ES-I3 (cell line): ENCODE measurements around the gene POLE.

Experiments used
- H3K36me3 ChIP-seq: 2 replicates; pipeline ENCODE4 v1.6.1; 2013; ENCODE audit warnings: mild to moderate bottlenecking, low read length, control low read depth, moderate library complexity; ENCODE audit not compliant: insufficient read depth
- H3K4me1 ChIP-seq: 2 replicates; pipeline ENCODE4 v1.6.1; 2013; ENCODE audit warnings: mild to moderate bottlenecking, control low read depth, low read length; ENCODE audit not compliant: insufficient read depth
- H3K9ac ChIP-seq: 2 replicates; pipeline ENCODE4 v1.6.1; 2013; ENCODE audit warnings: low read depth, mild to moderate bottlenecking, low read length, moderate library complexity
- H3K9me3 ChIP-seq: 2 replicates; pipeline ENCODE4 v1.6.1; 2013; ENCODE audit warnings: mild to moderate bottlenecking, low read length, moderate library complexity; ENCODE audit not compliant: control insufficient read depth, insufficient read depth

Gene POLE

GRCh38 chr12:132674561-132674960, 12.6 kb downstream of the POLE start:
- Histone ChIP-seq H3K9me3 (no peaks in the 10 kb centered on the region), H3K36me3 (peaks cover 28% of the 10 kb centered on the region), H3K4me1 (no peaks in the 10 kb centered on the region), H3K9ac (no peak overlapping the region)

GRCh38 chr12:132673288-132674179, 13.6 kb downstream of the POLE start:
- no peaks in the 10 kb centered on the region for H3K4me1 ChIP-seq
- H3K36me3 ChIP-seq: peaks cover 29% of the 10 kb centered on the region
- no peaks in the 10 kb centered on the region for H3K9me3 ChIP-seq
- no peak overlapping the region for H3K9ac ChIP-seq

- Histone ChIP-seq H3K9ac (no peak overlapping the region), H3K36me3 (peaks cover 29% of the 10 kb centered on the region)
Observed at GRCh38 chr12:132672678-132673077, 14.5 kb downstream of the POLE start.

GRCh38 chr12:132672116-132672515, 15.0 kb downstream of the POLE start:
- no peaks in the 10 kb centered on the region for H3K4me1 ChIP-seq
- H3K9ac ChIP-seq: no peak overlapping the region
- peaks cover 31% of the 10 kb centered on the region for H3K36me3 ChIP-seq
- H3K9me3 ChIP-seq: no peaks in the 10 kb centered on the region

More at GRCh38 chr12:132672678-132673077, 14.5 kb downstream of the POLE start:
- Histone ChIP-seq H3K9me3 (no peaks in the 10 kb centered on the region), H3K4me1 (no peaks in the 10 kb centered on the region)

DNA sequence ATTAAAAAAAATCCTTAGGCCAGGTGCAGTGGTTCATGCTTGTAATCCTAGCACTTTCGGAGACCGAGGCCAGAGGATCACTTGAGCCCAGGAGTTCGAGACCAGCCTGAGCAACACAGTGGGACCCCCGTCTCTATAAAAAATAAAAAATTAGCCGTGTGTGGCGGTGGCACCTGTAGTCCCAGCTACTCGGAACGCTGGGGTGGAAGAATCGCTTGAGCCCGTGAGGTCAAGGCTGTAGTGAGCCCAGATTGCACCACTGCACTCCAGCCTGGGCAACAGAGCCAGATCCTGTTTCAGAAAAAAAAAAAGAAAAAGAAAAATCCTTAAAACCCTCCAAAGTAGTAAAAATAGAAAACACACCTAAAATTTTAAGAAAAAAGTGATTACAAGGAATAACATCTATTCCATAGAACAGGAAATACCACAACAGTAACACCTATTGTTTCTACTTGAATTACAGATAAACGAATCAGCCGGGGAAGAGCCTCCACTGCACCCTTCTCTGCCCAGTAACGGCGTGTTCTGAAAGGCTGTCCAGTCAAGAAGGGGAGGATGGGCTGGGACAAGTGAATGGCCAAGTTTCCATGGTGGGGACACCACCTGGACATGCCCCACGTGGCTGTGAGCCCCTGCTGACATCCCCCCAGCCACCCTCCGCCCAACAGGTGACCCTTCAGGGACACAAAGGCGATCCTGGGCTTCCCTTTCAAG, 17.8 kb downstream of the POLE start:
- Histone ChIP-seq H3K9ac (no peak overlapping the region), H3K36me3 (peaks cover 32% of the 10 kb centered on the region), H3K4me1 (no peaks in the 10 kb centered on the region), H3K9me3 (no peaks in the 10 kb centered on the region)

DNA sequence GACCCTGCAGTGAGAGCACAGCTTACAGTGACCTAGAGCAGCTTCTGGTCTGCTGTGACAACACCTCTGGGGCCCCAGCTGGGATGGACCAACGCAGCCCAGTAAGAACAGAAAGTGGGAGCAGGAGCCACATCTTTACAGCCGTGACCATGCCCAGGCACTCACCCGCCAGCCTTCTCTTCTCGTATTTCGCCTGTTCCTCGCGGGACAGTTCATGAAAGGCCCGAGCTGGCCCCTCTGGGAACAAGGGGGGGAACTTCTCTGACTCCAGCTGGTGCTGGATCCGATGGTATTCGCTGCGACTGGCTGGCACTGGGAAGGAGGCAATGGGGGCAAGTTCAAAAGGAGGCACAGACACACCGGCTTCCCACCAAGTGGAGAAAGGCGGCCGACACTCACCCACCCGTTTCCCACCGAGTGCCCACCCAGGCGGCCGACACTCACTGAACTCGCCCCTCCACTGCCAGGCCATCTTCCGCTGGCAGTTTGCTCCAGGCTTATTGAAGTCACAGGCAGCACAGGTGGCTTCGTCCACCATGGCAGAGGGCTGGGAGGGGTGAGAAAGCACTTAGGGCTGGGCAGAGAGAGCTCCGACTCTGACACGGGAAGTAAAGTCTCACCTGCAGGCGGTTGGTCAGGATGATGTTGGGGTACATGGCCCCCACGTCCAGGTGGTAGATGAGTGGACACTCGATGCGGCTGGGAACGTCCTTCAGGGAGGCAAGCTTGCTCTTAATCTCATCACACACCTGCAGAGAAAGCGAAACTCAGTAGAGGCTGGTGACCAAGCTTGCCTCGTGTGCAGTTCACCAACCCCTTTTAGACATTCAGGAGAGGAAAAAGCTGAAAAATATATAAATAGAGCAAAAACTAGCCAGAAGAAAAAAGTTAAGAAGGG, 18.7 kb downstream of the POLE start:
- Histone ChIP-seq H3K9ac (no peak overlapping the region), H3K4me1 (no peaks in the 10 kb centered on the region), H3K36me3 (peaks cover 32% of the 10 kb centered on the region), H3K9me3 (no peaks in the 10 kb centered on the region)

GRCh38 chr12:132665794-132666193, 21.3 kb downstream of the POLE start:
- H3K36me3 ChIP-seq: peaks cover 30% of the 10 kb centered on the region
- no peak overlapping the region for H3K9ac ChIP-seq
- no peaks in the 10 kb centered on the region for H3K9me3 ChIP-seq
- H3K4me1 ChIP-seq: no peaks in the 10 kb centered on the region

- H3K9me3 ChIP-seq: no peaks in the 10 kb centered on the region
- H3K36me3 ChIP-seq: peaks cover 36% of the 10 kb centered on the region
- H3K4me1 ChIP-seq: no peaks in the 10 kb centered on the region
- no peak overlapping the region for H3K9ac ChIP-seq
Observed at GRCh38 chr12:132665149-132665491, 22.0 kb downstream of the POLE start.

DNA sequence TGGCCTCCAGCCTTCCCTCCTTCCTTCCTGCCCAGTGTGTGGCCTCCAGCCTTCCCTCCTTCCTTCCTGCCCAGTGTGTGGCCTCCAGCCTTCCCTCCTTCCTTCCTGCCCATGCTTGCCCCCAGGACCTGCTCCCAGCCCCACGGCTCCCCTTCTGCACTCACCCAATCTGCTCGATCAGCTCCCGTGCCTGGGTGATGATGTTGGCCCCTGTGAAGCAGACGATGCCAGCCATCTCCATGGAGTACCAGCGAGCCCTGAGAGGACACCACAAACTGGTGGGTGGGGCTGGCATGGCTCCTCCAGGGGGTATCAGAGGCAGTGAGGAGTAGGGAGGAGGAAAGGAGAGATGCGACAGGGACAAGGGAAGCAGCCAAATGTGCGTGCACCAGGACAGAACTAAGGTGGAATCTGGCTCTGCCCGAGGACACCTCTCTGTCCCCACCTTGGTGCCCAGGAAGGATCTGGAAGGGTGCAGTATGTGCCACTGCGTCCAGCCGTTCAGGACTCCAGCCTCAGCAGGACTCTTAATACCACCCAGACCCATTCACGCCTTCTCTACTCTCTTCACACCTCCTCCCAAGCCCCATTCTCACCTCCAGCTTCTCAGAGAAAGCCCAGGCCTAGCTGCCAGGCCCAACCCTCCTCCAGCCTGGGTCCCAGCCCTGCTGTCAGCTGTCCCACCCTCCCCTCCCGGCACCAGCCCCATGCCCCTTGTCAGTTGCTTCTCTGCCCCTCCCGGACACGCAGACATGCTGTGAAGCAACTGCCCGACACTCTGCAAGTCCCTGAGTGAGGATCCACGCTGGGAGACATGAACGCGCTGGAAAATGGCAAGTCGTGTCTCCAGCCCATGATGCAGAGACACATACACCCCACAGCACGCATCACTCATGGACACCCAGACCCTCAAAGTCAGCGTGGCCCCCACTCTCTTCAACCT, 22.7 kb downstream of the POLE start:
- H3K36me3 ChIP-seq: peaks cover 36% of the 10 kb centered on the region
- H3K9ac ChIP-seq: no peak overlapping the region
- H3K9me3 ChIP-seq: no peaks in the 10 kb centered on the region
- no peaks in the 10 kb centered on the region for H3K4me1 ChIP-seq

DNA sequence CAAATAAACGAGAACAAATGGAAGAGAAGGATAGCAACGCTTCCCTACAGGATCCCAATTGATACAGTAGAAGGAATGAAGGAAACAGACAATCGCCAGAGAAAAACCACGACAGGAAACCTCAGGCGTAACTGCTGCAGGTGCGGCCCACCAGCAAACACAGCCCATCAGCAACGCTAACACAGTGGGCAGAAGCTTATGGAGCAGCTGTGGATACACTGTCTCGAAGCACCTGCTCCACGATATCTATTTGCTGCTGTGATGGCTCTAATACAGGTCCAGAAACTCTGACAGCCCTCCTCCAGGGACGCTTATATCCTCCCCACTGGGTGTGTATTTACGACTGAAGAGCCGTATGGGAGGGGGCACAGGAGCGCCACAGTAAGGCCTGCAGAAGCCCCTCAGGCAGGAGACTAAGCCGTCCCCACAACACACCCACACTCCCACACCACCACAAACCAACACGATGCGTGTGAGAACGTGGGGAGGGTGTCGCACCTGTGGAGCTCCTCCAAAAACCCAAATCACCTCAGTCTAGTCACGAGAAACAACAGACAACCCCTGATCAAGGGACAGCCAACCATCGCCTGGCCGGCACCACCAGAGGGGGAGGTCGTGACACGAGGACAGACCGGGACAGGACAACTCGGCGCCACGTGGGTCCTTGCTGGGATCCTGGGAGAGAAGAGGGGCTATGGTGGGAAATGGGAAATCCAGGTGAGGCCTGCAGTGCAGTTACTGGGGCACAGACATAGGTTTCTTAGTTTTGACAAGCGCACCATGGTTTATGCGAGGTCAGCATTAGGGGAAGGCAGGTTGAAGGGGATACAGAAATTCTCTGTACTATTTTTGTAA, 24.0 kb downstream of the POLE start:
- Histone ChIP-seq H3K4me1 (no peaks in the 10 kb centered on the region), H3K9me3 (no peaks in the 10 kb centered on the region), H3K9ac (no peak overlapping the region), H3K36me3 (peaks cover 42% of the 10 kb centered on the region)

GRCh38 chr12:132661972-132662371, 25.2 kb downstream of the POLE start:
- no peaks in the 10 kb centered on the region for H3K9me3 ChIP-seq
- H3K4me1 ChIP-seq: no peaks in the 10 kb centered on the region
- peaks cover 47% of the 10 kb centered on the region for H3K36me3 ChIP-seq
- H3K9ac ChIP-seq: no peak overlapping the region

- Histone ChIP-seq H3K36me3 (peaks cover 42% of the 10 kb centered on the region), H3K9ac (no peak overlapping the region), H3K9me3 (no peaks in the 10 kb centered on the region), H3K4me1 (no peaks in the 10 kb centered on the region)
Observed at GRCh38 chr12:132660996-132661395, 26.1 kb downstream of the POLE start.

DNA sequence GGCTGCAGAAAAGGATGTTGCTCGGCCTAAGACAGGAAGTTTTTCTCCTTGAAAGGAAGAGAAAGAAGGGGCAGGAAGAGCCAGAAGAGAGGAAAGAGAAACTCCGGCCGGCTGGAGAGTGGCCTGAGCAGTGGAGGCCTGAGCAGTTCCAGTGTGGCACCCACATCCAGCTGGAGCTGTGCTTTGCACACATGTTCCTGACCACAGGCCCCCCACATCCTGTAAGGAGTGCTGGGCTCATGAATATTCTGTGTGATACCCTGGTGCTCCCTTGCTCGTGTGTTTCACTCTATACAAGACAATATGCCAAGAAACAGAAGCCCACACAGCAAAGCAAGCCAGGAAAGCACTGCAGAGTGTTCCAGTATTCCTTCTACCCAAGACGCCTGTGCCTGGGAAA, 27.1 kb downstream of the POLE start:
- no peaks in the 10 kb centered on the region for H3K4me1 ChIP-seq
- H3K36me3 ChIP-seq: peaks cover 34% of the 10 kb centered on the region
- no peaks in the 10 kb centered on the region for H3K9me3 ChIP-seq
- no peak overlapping the region for H3K9ac ChIP-seq
